Lower leg skin (tissue), 4 donors: ENCODE measurements around the gene PHF12. TPM values are rescaled to one million over a fixed set of nuclear protein-coding genes. Genes with fewer than 3 reads are reported as not detected.

Experiments used
- DNase-seq, 2 donors: peaks; one replicate each; pipeline ENCODE4 v3.0.0-alpha.2; 2019; ENCODE audit warnings: low spot score in 2 of 2
- H3K4me3 ChIP-seq: fragments of 200-600 bp; sonication (generic); 2 replicates; pipeline ENCODE4 v1.5.1; 2017; ENCODE audit warnings: mild to moderate bottlenecking, low read depth; ENCODE audit not compliant: poor library complexity, severe bottlenecking
- POLR2A ChIP-seq, 2 donors: fragments of 450-650 bp; IDR thresholded peaks; one replicate each; pipeline ENCODE4 v1.6.1; 2016 to 2017; ENCODE audit warnings: antibody characterized with exemption in 2 of 2, mild to moderate bottlenecking in 1 of 2, moderate library complexity in 1 of 2
- WGBS, 2 donors: methylation state at CpG; one replicate each; pipeline ENCODE4 v1.1.5; 2018; 5-methylcytosine and 5-hydroxymethylcytosine counted together
- intact Hi-C: fragments of 100-400 bp; cut with DNase I; formaldehyde crosslinking; loops from one replicate; pipeline ENCODE4 v1.15.0; 2023; ENCODE audit warnings: low total_unique reads
- total RNA-seq, 4 donors: library from RNA; depleted of rRNA; stranded (reverse); fragments of >200 nt; gene quantifications; one replicate each; pipeline ENCODE4 v1.1.0, GENCODE V29; 2016
- TF ChIP-seq, protein P1 (sequence below), 3 donors: fragments of 450-650 bp; IDR thresholded peaks; one replicate each; pipeline ENCODE4 v1.5.1; 2016; ENCODE audit warnings: antibody characterized with exemption in 3 of 3, mild to moderate bottlenecking in 3 of 3, moderate library complexity in 2 of 3

Gene PHF12
- total RNA-seq, 4 donors from 2014 or later: 24.4 to 52.9 (median 42.7) TPM

DNA sequence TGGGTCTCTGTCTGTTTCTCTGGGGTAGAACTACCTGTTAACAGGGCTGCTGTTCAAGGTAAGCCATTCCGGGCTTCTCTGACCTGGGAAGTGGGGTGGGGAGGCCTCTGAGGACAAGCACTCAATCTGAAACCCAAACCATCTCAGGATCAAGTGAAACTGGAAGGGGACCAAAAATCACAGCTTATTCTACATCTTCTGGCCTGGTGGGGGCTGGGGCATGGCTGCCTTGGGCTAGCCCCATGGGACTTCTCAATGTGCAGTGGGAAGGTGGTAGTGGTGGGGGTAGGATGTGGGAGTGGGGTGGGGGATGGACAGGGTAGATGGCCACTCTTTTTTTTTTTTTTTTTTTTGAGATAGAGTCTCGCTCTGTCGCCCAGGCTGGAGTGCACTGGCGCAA lies 59.3 kb downstream of the PHF12 start:
- H3K4me3 ChIP-seq: no peak overlapping the region
- 89 to 92% methylated on average over 4 of the region's 4 CpGs for WGBS, 2 donors
- TF ChIP-seq POLR2A (IDR thresholded peaks at IDR 0.05): no peak
- TF ChIP-seq, protein P1, sequence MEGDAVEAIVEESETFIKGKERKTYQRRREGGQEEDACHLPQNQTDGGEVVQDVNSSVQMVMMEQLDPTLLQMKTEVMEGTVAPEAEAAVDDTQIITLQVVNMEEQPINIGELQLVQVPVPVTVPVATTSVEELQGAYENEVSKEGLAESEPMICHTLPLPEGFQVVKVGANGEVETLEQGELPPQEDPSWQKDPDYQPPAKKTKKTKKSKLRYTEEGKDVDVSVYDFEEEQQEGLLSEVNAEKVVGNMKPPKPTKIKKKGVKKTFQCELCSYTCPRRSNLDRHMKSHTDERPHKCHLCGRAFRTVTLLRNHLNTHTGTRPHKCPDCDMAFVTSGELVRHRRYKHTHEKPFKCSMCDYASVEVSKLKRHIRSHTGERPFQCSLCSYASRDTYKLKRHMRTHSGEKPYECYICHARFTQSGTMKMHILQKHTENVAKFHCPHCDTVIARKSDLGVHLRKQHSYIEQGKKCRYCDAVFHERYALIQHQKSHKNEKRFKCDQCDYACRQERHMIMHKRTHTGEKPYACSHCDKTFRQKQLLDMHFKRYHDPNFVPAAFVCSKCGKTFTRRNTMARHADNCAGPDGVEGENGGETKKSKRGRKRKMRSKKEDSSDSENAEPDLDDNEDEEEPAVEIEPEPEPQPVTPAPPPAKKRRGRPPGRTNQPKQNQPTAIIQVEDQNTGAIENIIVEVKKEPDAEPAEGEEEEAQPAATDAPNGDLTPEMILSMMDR (IDR thresholded peaks at IDR 0.05): no peak
- intact Hi-C loops: no loop called here
- no peak for DNase-seq

DNA sequence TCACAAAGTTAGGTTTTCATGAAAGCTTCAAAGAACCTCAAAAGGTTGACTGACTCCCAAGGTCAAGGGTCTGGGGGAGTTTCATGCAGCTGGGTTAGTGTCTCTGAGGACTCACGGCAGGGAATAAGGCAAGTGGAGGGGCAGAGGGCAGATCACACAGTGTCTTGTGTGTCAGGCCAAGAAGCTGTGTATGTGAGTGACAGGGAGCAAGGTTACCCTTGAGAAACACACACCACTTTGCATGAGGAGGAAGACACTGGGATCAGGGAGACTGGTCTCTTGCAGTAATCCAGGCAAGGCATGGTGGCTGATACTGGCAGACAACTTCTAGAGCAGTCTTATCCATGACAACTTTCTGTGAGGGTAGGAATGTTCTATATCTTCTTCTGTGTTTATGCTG lies 60.1 kb downstream of the PHF12 start:
- TF ChIP-seq, protein P1 (IDR thresholded peaks at IDR 0.05): no peak
- no peak for TF ChIP-seq POLR2A (IDR thresholded peaks at IDR 0.05)
- WGBS, 2 donors: 90 to 95% methylated on average over 1 of the region's 1 CpG
- no peak for DNase-seq
- H3K4me3 ChIP-seq: no peak overlapping the region
- intact Hi-C loops: no loop called here

DNA sequence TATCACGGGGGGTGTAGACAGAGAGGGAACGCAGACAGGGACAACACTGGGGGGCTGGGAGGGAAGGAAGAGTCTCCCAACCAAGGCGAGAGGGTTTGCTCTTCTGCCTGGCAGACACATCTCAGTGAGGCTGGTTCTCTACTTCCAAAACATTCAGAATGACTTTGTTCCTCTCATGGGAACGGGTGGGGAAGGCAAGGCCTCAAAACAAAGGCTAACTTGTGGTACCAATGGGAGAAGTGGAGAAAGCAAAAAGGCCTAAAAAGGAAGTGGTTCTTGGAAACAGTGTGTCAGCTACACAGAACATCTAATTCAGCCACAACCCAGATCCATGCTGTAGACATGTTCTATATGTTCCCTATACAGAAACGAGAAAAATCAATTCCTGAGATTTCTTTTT lies 61.3 kb downstream of the PHF12 start:
- no peak for TF ChIP-seq POLR2A (IDR thresholded peaks at IDR 0.05)
- TF ChIP-seq, protein P1 (IDR thresholded peaks at IDR 0.05): no peak
- no peak for DNase-seq
- intact Hi-C loops: no loop called here
- WGBS, 2 donors: 66 to 72% methylated on average over 5 of the region's 5 CpGs
- H3K4me3 ChIP-seq: no peak overlapping the region

DNA sequence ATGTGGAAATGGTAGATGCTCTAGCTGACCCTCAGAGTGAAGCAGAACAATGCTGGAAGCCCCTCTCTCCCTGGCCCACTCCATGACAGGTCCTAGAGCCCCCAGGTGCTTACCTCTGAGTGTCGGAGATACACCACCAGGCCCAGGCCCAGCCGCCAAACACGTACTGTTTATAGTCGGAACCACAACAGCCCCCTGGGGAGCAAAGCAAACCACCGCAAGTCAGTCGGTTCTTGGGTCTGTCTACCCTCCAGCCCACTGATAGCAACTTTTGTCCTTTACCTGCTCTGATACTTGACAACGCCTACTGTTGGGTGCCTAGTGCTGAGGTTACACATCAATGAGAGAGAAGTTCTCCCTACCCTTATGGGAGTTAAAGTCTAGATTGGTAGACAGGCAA lies 62.5 kb downstream of the PHF12 start:
- no peak for DNase-seq
- no peak for TF ChIP-seq POLR2A (IDR thresholded peaks at IDR 0.05)
- WGBS, 2 donors: 78 to 96% methylated on average over 7 of the region's 7 CpGs
- intact Hi-C loops: no loop called here
- H3K4me3 ChIP-seq: no peak overlapping the region

DNA sequence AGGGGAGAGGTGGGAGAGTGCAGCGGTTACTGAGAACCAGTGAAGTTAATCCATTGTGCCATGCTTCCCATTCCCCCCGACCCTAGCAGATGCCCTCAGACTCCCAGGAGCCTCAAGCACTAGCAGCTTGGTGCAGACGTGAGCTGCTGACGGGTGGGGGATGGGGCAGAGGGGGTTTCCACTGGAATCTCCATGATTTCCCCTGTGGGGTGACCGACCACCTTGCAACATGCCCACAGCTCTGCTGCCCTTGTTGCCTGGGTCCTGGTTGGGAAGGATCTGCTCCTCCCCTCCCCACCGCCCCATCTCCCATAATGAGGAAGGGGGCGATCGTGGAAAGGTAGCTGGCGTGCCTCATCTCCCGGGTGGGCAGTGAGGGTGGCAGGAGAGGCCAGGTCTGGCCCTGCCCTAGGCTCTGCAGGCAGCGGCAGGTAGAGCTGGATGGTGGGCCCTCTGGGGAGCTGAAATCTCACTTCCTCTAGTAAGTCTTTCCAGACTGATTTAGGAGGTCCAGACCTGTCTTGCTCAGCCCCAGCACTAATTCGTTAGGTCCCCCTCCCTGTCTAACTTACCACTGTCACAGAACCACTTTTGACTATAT lies 63.3 kb downstream of the PHF12 start:
- no peak overlapping the region for H3K4me3 ChIP-seq
- intact Hi-C loops: no loop called here
- no peak for TF ChIP-seq POLR2A (IDR thresholded peaks at IDR 0.05)
- TF ChIP-seq, protein P1 (IDR thresholded peaks at IDR 0.05): no peak
- WGBS, 2 donors: 81 to 87% methylated on average over 12 of the region's 12 CpGs
- no peak for DNase-seq

DNA sequence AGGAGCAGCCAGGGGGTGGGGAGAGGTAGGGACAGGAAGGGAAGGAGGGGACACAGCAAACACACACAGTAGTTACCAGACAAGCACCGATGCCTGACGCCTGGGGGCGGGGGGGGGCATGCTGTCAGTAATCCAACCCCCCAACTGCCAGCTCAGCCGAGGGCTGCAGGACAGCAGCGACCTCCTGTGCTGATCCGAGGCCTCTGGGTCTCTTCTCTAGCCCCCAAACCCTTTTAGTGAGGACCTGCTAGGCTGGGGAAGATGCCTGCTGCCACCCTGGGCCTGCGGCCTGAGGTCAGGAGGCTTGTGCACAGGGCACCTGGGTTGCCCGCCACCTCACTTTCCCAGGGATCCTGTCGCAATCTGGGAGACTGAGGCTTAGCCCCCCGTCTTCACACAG lies 65.4 kb downstream of the PHF12 start:
- no peak for TF ChIP-seq POLR2A (IDR thresholded peaks at IDR 0.05)
- TF ChIP-seq, protein P1 (IDR thresholded peaks at IDR 0.05): no peak
- H3K4me3 ChIP-seq: no peak overlapping the region
- no peak for DNase-seq
- 82 to 88% methylated on average over 10 of the region's 10 CpGs for WGBS, 2 donors
- intact Hi-C loops: no loop called here
